Stimulated activated CD4-positive, alpha-beta T cell treated with anti-CD3 and anti-CD28 coated beads, TNF-alpha, amount 100 ng/mL, for 1 hour (primary cell): Measurements from ENCODE around the gene DPY30.

Experiments
- DNase-seq, 3 donors: peaks; one replicate each; pipeline ENCODE4 v3.0.0-alpha.2; 2020; ENCODE audit warnings: low read depth in 3 of 3, low spot score in 1 of 3

DPY30 gene

DNA sequence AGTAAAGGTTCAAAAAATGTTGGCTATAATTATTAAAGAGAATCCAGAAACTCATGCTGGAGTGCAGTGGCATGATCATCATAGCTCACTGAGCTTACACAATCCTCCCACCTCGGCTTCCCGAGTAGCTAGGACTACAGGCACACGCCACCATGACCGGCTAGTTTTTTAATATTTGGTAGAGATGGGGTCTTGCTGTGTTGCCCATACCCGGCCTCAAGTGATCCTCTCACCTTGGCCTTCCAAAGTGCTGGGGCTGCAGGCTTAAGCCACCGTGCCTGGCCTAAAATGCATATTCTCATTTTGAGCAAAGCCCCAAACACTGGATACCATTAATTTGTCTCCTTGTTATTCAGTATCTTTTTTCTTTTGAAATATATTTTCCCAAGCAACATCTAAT lies 61.2 kb downstream of the DPY30 start:
- no peak for DNase-seq
